Heart left ventricle (tissue), 13 donors: ENCODE results near the gene EHD4.

Experiments used
- CTCF ChIP-seq, 12 donors: fragments of 200-600 bp; sonication (generic) in 4 of 12; IDR thresholded peaks; one replicate each; pipeline versions ENCODE4 v1.5.0 to v1.8.0; 2018 to 2022; ENCODE audit warnings: antibody characterized with exemption in 12 of 12, mild to moderate bottlenecking in 5 of 12
- POLR2A ChIP-seq, 2 donors: fragments of 450-650 bp; IDR thresholded peaks; one replicate each; pipeline ENCODE4 v1.6.1; 2017; ENCODE audit warnings: antibody characterized with exemption in 2 of 2, mild to moderate bottlenecking in 2 of 2, moderate library complexity in 2 of 2
- donor health status: ischemic (EF 13 %, LVEDD 7.1; RV severe dilation, severe dysfunction).
- donor health status: DM: no; HTN: yes; CAD: no.
- donor health status: DM: no; HTN: no; CAD: no.
- donor health status: ischemic (EF 25% LVEDD 6.9; RV normal size, moderate dysfunction).
- donor health status: ischemic (EF 25% LVEDD 5.7; RV mildly dilated, moderate dysfunction).
- donor health status: ischemic (EF 35%, LVEDD 5.7; RV mildly dilated, moderate dysfunction).
- donor health status: nonischemic (EF 11% LVEDD 7.7; RV severe dilation, severe dysfunction).
- donor health status: DM: yes; HTN: yes; CAD: no.
- donor health status: PGD.
- donor health status: ischemic (EF 29% LVEDD 5.4; RV normal size, mild dysfunction).
- donor health status: nonischemic (EF 23%, LVEDD 6.1; RV moderate dilation, normal function).

GRCh38 chr15:42009474-42009873, 37.1 kb upstream of the EHD4 start:
- no peak for TF ChIP-seq POLR2A (IDR thresholded peaks at IDR 0.05)
- no peak for TF ChIP-seq CTCF (IDR thresholded peaks at IDR 0.05)
